ENCODE measurements around the gene KDM2B.

Gene KDM2B

DNA sequence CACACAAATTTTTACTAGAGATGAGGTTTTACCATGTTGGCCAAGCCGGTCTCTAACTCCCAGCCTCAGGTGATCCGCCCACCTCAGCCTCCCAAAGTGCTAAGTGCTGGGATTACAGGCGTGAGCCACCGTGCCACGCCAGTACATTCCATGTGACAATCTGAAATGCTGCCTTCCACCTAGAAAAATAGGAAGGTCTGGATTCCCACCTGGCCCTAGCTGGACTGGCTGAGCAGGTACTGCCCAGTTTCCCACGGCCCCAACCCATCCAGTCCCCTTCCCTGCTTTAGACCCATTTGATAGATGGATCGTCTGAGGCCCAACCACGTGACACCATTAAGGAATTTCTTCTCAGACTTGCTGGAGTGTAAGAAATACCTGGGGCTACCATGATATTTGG lies 55.4 kb downstream of the KDM2B start:
- DNase-seq (ENCODE audit: low read depth), result no peak
- TF ChIP-seq, protein P1, sequence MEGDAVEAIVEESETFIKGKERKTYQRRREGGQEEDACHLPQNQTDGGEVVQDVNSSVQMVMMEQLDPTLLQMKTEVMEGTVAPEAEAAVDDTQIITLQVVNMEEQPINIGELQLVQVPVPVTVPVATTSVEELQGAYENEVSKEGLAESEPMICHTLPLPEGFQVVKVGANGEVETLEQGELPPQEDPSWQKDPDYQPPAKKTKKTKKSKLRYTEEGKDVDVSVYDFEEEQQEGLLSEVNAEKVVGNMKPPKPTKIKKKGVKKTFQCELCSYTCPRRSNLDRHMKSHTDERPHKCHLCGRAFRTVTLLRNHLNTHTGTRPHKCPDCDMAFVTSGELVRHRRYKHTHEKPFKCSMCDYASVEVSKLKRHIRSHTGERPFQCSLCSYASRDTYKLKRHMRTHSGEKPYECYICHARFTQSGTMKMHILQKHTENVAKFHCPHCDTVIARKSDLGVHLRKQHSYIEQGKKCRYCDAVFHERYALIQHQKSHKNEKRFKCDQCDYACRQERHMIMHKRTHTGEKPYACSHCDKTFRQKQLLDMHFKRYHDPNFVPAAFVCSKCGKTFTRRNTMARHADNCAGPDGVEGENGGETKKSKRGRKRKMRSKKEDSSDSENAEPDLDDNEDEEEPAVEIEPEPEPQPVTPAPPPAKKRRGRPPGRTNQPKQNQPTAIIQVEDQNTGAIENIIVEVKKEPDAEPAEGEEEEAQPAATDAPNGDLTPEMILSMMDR (conservative IDR thresholded peaks at IDR 0.05; ENCODE audit: low read depth, low read length), result no peak
- H3K4me3 ChIP-seq (ENCODE audit: low read length), result no peak overlapping the region

DNA sequence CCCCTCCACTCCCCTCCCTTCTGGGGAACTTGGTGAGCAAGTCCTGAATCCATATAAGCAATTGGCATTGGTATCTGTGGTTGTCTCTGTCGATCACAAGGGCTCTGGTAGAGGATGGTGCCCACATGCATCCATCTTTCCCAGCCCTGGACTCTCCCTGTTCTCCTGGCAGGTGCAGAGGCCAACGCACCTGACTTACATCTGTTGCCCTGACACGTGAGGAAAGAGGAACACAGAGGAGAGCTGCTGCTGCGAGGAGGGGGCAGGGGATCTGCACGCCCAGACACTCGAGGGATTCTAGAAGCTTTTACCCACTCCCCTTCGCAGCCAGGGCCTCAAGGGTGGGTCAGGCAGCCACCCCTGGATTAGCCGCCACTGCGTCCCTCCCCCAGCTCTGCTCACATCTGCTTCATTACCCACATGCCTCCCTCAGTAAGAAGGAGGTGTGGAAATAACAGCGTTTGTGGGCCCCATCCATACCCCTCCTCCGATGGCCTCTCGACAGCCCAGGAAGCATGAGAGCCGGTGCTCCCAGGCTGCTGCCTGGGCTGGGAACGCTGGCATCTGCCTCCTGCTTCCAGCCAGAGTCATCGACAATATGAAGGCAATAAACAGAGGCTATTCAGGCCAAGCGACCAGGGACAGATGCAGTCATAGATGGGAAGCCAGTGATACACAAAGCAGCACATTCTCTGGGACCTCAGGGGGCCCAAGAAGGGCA lies 56.5 kb downstream of the KDM2B start:
- TF ChIP-seq, protein P1 (conservative IDR thresholded peaks at IDR 0.05; ENCODE audit: low read depth, low read length), result no peak
- DNase-seq (ENCODE audit: low read depth), result no peak
- H3K4me3 ChIP-seq (ENCODE audit: low read length), result no peak overlapping the region

DNA sequence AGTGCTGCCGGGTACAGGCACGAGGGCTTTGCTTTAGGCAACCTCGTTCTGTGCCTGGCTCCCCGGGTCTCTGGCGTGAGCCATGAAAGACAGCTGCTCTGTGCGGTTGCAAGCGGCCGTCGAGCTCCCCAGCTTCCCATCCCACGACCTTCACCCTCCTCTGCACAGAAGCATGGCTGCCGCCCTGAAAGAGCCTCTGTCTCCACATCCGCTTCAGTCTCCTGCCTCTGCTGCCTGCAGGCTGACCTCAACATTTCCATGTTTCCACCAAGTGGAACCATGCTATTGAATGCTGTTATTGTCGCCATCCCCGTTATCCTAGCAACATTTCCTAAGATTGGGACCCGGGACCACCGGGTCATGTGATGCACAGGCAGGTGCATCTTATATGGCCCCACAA lies 57.1 kb downstream of the KDM2B start:
- no peak overlapping the region for H3K4me3 ChIP-seq (ENCODE audit: low read length)
- TF ChIP-seq, protein P1 (conservative IDR thresholded peaks at IDR 0.05; ENCODE audit: low read depth, low read length), result no peak
- no peak for DNase-seq (ENCODE audit: low read depth)

DNA sequence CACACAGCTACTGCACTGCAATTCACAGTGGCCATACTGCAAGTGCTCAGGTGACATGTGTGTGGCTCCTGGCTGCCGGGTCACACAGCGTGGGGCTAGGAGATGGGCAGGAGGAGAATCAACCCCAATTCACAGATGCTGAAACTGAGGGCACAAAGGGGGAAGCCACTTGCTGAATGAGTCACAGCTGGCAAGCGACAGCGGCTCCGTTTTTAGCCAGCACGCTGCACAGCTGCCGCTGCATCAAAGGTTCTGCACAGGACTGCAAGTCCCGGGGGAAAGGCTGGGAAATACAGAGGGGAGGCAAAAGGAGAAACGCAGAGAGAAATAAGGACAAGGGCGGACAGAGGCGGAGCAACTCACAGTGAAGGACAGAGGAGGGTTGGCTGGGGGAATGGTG lies 57.9 kb downstream of the KDM2B start:
- TF ChIP-seq, protein P1 (conservative IDR thresholded peaks at IDR 0.05; ENCODE audit: low read depth, low read length), result no peak
- no peak overlapping the region for H3K4me3 ChIP-seq (ENCODE audit: low read length)
- no peak for DNase-seq (ENCODE audit: low read depth)

DNA sequence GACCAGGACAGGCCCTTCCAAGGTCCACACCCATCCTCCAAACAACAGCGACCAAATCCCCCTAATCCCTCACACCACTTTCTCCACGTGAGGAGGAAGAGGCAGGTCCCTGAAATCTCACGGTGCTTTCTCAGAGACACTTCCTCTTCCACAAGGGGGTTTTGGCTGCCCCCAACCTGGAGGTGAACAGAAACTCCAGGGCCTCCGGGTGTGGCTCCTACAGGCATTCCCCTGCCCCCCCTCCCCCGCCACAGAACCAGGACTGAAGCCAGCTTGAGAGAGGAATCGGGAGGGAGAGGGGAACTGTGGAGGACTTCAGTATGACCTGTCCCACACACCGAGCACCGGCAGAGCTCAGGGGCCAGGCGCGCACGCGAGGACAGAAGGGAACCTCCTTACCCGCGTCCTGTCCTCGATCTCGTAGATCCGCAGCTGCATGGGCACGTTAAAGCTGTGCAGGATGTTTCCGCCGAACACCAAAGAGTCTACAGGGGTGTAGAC lies 60.2 kb downstream of the KDM2B start:
- DNase-seq (ENCODE audit: low read depth), result no peak
- no peak overlapping the region for H3K4me3 ChIP-seq (ENCODE audit: low read length)
- TF ChIP-seq, protein P1 (conservative IDR thresholded peaks at IDR 0.05; ENCODE audit: low read depth, low read length), result no peak

DNA sequence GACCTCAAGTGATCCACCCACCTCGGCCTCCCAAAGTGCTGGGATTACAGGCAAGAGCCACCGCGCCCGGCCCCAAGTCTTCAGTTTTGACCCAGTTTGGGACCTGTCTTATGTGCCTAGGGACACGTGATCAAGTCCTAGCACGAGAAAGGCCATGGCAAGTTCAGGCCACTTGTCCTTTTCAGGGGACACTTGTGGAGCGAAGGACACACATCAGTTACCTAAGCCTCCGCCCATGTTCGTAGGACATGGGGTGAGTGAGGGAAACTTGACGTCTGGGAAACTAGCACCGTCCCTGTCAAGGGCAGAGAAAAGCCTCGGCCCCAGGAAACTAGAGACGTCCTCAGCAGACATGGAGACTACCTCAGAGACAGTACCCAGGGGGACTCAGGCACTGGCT lies 60.7 kb downstream of the KDM2B start:
- TF ChIP-seq, protein P1 (conservative IDR thresholded peaks at IDR 0.05; ENCODE audit: low read depth, low read length), result no peak
- H3K4me3 ChIP-seq (ENCODE audit: low read length), result no peak overlapping the region

DNA sequence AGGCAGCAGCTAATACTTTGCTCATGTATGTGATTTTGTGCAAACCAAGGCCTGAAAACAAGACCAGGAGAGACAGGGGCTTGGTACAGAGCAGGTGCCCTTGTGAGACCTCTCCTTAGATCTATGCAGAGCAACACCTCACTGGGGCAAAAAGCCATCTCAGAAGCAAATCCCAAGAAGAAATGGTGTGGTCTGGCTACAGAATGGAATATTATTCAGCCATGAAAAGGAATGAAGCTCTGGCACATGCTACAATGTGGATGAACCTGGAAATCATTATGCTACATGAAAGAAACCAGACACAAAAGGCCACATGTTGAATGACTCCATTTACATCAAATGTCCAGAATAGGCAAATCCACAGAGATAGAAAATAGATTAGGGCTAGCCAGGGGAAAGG lies 61.6 kb downstream of the KDM2B start:
- H3K4me3 ChIP-seq (ENCODE audit: low read length), result no peak overlapping the region
- TF ChIP-seq, protein P1 (conservative IDR thresholded peaks at IDR 0.05; ENCODE audit: low read depth, low read length), result no peak
- no peak for DNase-seq (ENCODE audit: low read depth)

More for the DNA sequence above, 60.7 kb downstream of the KDM2B start:
- no peak for DNase-seq (ENCODE audit: low read depth)
